Measurements from ENCODE around the gene ATL2.

The ATL2 gene

GRCh38 chr2:38377050-38377828 lies at the start of gene ATL2:
TSS of gene ATL2 (minus strand) at chr2:38377273. CDS start at chr2:38377260, 13 bp downstream.
- DNase-seq (ENCODE audit: low spot score): peak; percentile 95
- TF ChIP-seq CTCF (IDR thresholded peaks at IDR 0.05; ENCODE audit: extremely low read depth, missing control alignments): no peak

- DNase-seq (ENCODE audit: low spot score): no peak
- TF ChIP-seq CTCF (IDR thresholded peaks at IDR 0.05; ENCODE audit: extremely low read depth, missing control alignments): no peak
Observed at GRCh38 chr2:38423763-38424162, 46.7 kb upstream of the ATL2 start.

- no peak for TF ChIP-seq CTCF (IDR thresholded peaks at IDR 0.05; ENCODE audit: extremely low read depth, missing control alignments)
- no peak for DNase-seq (ENCODE audit: low spot score)
Observed at GRCh38 chr2:38421274-38422056, 44.4 kb upstream of the ATL2 start.

GRCh38 chr2:38419499-38419898 lies 42.4 kb upstream of the ATL2 start:
- DNase-seq (ENCODE audit: low spot score): no peak
- no peak for TF ChIP-seq CTCF (IDR thresholded peaks at IDR 0.05; ENCODE audit: extremely low read depth, missing control alignments)

- no peak for DNase-seq (ENCODE audit: low spot score)
- no peak for TF ChIP-seq CTCF (IDR thresholded peaks at IDR 0.05; ENCODE audit: extremely low read depth, missing control alignments)
Observed at GRCh38 chr2:38418735-38419134, 41.7 kb upstream of the ATL2 start.

GRCh38 chr2:38417745-38418689 lies 40.9 kb upstream of the ATL2 start:
- no peak for DNase-seq (ENCODE audit: low spot score)
- TF ChIP-seq CTCF (IDR thresholded peaks at IDR 0.05; ENCODE audit: extremely low read depth, missing control alignments): no peak

All from GM20000 (cell line).